HEK293T (cell line): ENCODE data around the gene NIN.

Experiments
- CTCF ChIA-PET: fragments of 350-600 bp; formaldehyde crosslinking; extraction: SDS; loops from one replicate; lab custom pipeline; 2021; ENCODE audit warnings: antibody characterized with exemption, inconsistent platforms; lab: Yijun Ruan, JAX
- POLR2A ChIA-PET: fragments of 350-600 bp; formaldehyde crosslinking; extraction: SDS; loops from one replicate; lab custom pipeline; 2020; ENCODE audit warnings: antibody characterized with exemption, inconsistent platforms; lab: Yijun Ruan, JAX
- DNase-seq: peaks from one replicate; pipeline ENCODE4 v3.0.0; 2012; ENCODE audit warnings: mixed read lengths; ENCODE audit errors: extremely low spot score
- ARNT ChIP-seq: fragments of 450-650 bp; IDR thresholded peaks from 2 replicates; pipeline ENCODE4 v1.6.1; 2017; ENCODE audit warnings: mild to moderate bottlenecking
- BHLHE40 ChIP-seq: fragments of 450-650 bp; IDR thresholded peaks from 2 replicates; pipeline ENCODE4 v1.6.1; 2016; ENCODE audit warnings: mild to moderate bottlenecking, moderate library complexity, borderline replicate concordance
- CTBP1 ChIP-seq: fragments of 450-650 bp; IDR thresholded peaks from 2 replicates; pipeline ENCODE4 v1.6.1; 2016; ENCODE audit warnings: borderline replicate concordance
- ELF4 ChIP-seq: fragments of 450-650 bp; IDR thresholded peaks from 2 replicates; pipeline ENCODE4 v1.6.1; 2017; ENCODE audit warnings: antibody characterized with exemption
- FOXA1 ChIP-seq: fragments of 450-650 bp; IDR thresholded peaks from 2 replicates; pipeline ENCODE4 v1.6.1; 2016; ENCODE audit warnings: mild to moderate bottlenecking
- FOXK2 ChIP-seq: fragments of 450-650 bp; IDR thresholded peaks from 2 replicates; pipeline ENCODE4 v1.6.1; 2016; ENCODE audit warnings: mild to moderate bottlenecking
- FOXM1 ChIP-seq: fragments of 450-650 bp; IDR thresholded peaks from 2 replicates; pipeline ENCODE4 v1.6.1; 2017; ENCODE audit warnings: mild to moderate bottlenecking, borderline replicate concordance
- HDGF ChIP-seq: fragments of 450-650 bp; IDR thresholded peaks from 2 replicates; pipeline ENCODE4 v1.6.1; 2017; ENCODE audit warnings: antibody characterized with exemption, borderline replicate concordance
- L3MBTL2 ChIP-seq: fragments of 450-650 bp; conservative IDR thresholded peaks from 2 replicates; pipeline ENCODE4 v1.6.1; 2016; ENCODE audit warnings: mild to moderate bottlenecking
- LEF1 ChIP-seq: fragments of 450-650 bp; IDR thresholded peaks from 2 replicates; pipeline ENCODE4 v1.6.1; 2017; ENCODE audit warnings: mild to moderate bottlenecking, borderline replicate concordance
- NFRKB ChIP-seq: fragments of 450-650 bp; IDR thresholded peaks from 2 replicates; pipeline ENCODE4 v1.6.1; 2016; ENCODE audit warnings: mild to moderate bottlenecking, moderate library complexity
- SP1 ChIP-seq: fragments of 450-650 bp; IDR thresholded peaks from 2 replicates; pipeline ENCODE4 v1.6.1; 2017
- SUZ12 ChIP-seq: fragments of 450-650 bp; IDR thresholded peaks from 2 replicates; pipeline ENCODE4 v1.6.1; 2016; ENCODE audit warnings: mild to moderate bottlenecking
- TARDBP ChIP-seq: fragments of 450-650 bp; IDR thresholded peaks from 2 replicates; pipeline ENCODE4 v1.6.1; 2016
- ZNF384 ChIP-seq: fragments of 450-650 bp; IDR thresholded peaks from 2 replicates; pipeline ENCODE4 v1.6.1; 2016
- TF ChIP-seq, protein P1 (sequence below): fragments of 450-650 bp; IDR thresholded peaks from 2 replicates; pipeline ENCODE4 v1.6.1; 2016

NIN gene

DNA sequence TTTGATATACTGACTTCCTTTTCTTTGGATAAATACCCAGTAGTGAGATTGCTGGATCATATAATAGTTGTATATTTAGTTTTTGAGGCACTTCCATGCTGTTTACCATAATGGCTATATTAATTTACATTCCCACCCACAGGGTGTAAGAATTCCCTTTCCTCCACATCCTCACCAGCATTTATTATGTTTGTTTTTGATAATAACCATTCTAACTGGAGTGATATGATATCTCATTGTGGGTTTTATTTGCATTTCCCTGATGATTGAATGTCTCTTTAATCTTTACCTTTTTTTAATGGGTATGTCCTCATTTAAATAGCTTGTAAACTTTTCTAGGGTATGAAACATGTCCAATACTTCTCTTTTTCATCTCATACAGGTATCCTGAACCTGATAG lies 151.3 kb downstream of the NIN start:
- CTCF ChIA-PET: no interaction called here

DNA sequence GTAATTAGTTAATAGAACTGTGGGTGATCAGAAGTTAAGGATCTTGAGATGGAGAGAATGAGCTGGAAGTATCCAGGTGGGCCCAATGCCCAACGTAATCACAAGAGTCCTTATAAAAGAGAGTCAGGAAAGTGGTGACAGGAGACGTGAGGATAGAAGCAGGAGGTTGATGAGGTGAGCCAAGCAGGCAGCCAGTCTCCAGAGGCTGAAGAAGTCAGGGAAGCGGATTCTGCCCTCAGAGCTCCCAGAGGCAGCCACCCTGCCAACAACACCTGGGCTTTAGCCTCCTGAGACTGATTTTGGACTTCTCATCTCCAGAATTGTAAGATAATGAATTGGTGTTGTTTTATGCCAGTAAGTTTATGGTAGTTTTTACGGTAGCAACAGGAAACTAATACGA lies 152.8 kb downstream of the NIN start:
- POLR2A ChIA-PET: interaction anchor here (1.3 to 1.4 kb wide), 2 partner anchors 10 to 12 kb away, joined by 4 to 11 read pairs; partner anchors contain the start of gene SAV1
- no peak for DNase-seq
- TF ChIP-seq FOXM1: no peak
- no peak for TF ChIP-seq L3MBTL2
- TF ChIP-seq SP1: no peak
- TF ChIP-seq ELF4: no peak
- no peak for TF ChIP-seq TARDBP
- TF ChIP-seq HDGF: no peak
- TF ChIP-seq, protein P1, sequence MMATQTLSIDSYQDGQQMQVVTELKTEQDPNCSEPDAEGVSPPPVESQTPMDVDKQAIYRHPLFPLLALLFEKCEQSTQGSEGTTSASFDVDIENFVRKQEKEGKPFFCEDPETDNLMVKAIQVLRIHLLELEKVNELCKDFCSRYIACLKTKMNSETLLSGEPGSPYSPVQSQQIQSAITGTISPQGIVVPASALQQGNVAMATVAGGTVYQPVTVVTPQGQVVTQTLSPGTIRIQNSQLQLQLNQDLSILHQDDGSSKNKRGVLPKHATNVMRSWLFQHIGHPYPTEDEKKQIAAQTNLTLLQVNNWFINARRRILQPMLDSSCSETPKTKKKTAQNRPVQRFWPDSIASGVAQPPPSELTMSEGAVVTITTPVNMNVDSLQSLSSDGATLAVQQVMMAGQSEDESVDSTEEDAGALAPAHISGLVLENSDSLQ: no peak
- no peak for TF ChIP-seq ZNF384
- no peak for TF ChIP-seq CTBP1
- no peak for TF ChIP-seq BHLHE40
- TF ChIP-seq FOXA1: no peak
- TF ChIP-seq FOXK2: no peak
- no peak for TF ChIP-seq LEF1
- no peak for TF ChIP-seq ARNT
- no peak for TF ChIP-seq NFRKB
- CTCF ChIA-PET: no interaction called here

More for the DNA sequence above, 151.3 kb downstream of the NIN start:
- no peak for DNase-seq
- POLR2A ChIA-PET: no interaction called here
- no peak for TF ChIP-seq ELF4
- TF ChIP-seq BHLHE40: no peak
- no peak for TF ChIP-seq ZNF384
- TF ChIP-seq LEF1: no peak

DNA sequence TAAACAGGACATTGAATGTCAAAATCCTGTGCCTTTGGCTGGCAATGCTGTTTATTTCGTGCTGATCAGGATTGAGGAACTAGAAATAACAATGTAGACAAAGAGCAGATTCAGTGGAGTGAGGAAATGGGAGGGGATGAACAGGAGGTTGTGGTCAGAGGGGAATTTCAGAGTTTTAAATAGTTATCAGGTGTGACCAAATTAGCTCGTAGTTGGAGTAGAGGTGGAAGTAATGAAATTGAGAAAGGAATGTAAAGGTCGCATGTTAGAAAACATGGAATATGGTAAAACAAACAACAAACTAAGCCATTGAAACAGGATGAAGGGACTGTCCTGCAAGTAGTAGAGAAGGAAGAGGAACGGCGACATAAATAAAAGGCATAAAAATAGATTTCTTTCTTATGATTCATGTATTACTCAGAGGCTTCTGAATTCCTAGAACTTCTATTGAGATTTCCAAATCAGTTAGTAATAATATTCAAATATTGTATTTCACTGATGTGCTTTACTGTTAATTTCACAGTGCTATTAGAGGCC lies 153.4 kb downstream of the NIN start:
- no peak for DNase-seq
- POLR2A ChIA-PET: interaction anchor here (1.3 to 1.4 kb wide), 2 partner anchors 9 to 11 kb away, joined by 4 to 11 read pairs; partner anchors contain the start of gene SAV1
- TF ChIP-seq FOXK2 (no peak), HDGF (no peak), BHLHE40 (no peak), SP1 (no peak), ARNT (no peak), NFRKB (no peak), ELF4 (no peak), TARDBP (no peak), ZNF384 (no peak), CTBP1 (no peak), SUZ12 (no peak), L3MBTL2 (no peak), FOXM1 (no peak)
- TF ChIP-seq, protein P1: no peak
- CTCF ChIA-PET: interaction anchor here (0.7 kb wide), 1 partner anchor 73 kb away, joined by 3 read pairs; no protein-coding TSS in a partner anchor

DNA sequence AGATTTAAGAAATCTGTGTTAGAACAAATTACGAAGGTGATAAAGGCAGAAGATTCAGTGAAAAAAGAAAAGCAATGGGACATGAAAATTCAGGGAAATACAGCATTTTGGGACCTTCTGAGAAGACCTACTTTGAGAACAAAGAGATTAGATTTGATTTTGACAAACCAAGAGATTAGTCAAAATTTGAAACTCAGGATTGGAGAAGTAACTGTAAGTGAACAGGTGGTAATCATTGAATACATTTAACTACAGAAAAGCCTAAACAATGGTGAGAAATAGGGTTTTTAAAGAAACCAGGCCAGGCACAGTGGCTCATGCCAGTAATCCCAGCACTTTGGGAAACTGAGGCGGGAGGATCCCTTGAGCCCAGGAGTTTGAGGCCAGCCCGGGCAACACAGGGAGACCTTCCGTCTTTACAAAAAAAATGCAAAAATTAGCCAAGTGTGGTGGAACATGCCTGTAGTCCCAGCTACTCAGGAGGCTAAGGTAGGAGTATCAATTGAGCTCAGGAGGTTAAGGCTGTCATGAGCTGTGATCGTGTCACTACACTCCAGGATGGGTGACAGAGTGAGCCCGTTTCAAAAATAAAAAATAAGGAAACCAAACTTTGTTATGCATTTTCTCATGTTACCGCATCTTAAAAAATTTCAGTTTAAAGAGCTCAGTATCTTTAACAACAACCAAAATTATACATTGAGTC lies 154.0 kb downstream of the NIN start:
- CTCF ChIA-PET: interaction anchor here (0.7 kb wide), 1 partner anchor 72 kb away, joined by 3 read pairs; no protein-coding TSS in a partner anchor
- no peak for DNase-seq
- TF ChIP-seq FOXM1 (no peak), ARNT (no peak), BHLHE40 (no peak)
- POLR2A ChIA-PET: interaction anchor here (1.3 to 1.4 kb wide), 2 partner anchors 9 to 11 kb away, joined by 4 to 11 read pairs; partner anchors contain the start of gene SAV1

DNA sequence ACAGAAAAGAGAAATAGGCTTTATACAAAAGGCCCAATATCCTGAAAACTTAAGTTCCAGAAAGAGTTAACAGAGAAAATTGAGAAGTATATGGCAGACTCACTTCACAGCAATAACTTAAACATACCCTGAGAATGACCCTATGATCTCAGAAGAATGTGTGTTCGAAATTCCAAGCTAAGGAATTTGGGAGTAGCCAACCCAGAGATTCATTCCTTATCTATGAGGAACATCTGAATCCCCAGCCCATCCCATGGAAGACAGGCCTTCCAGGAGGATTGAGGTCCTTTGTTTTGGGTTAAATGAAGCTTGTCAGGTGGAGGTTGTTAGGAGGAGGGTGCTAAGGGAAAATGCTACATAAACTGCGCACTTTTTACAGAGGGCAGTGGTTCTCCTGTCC lies 155.4 kb downstream of the NIN start:
- no peak for TF ChIP-seq BHLHE40
- no peak for TF ChIP-seq FOXM1
- TF ChIP-seq TARDBP: no peak
- TF ChIP-seq FOXA1: no peak
- no peak for TF ChIP-seq NFRKB
- no peak for TF ChIP-seq ELF4
- TF ChIP-seq L3MBTL2: no peak
- TF ChIP-seq HDGF: no peak
- TF ChIP-seq FOXK2: no peak
- POLR2A ChIA-PET: no interaction called here
- no peak for DNase-seq
- CTCF ChIA-PET: no interaction called here

DNA sequence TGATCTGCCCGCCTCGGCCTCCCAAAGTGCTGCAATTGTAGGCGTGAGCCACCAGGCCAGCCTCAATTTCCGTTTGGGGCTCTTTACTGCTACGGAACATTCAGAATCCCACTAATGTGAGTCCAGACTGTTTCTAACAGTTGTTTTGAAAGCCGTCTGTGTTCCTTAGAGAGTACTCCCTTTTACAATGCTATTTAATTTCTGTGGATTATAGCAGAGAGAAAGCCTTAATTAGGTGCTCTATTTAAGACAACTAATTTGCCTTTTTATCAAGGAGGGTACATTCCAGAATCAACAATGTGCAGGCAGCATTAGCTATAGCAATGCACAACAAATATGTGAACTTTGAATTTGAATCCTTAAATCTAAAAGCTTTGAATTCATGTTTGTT lies 160.1 kb downstream of the NIN start:
- DNase-seq: no peak
- ChIA-PET POLR2A (no interaction called here), CTCF (interaction anchor here (0.6 to 0.8 kb wide), 2 partner anchors 44 to 50 kb away, joined by 3 to 4 read pairs; no protein-coding TSS in a partner anchor)
- TF ChIP-seq FOXM1: no peak
- TF ChIP-seq HDGF: no peak
- no peak for TF ChIP-seq LEF1
- no peak for TF ChIP-seq ELF4
- no peak for TF ChIP-seq ARNT
- TF ChIP-seq TARDBP: no peak
- no peak for TF ChIP-seq SUZ12
